HUES64 (cell line): ENCODE data around the gene AKAP9.
"Not testable (repeated sequence)": the region's sequence is repeated elsewhere in the genome, so short reads cannot be mapped to it uniquely, and the experiment has no call there.

ENCODE experiments used
- H3K27ac ChIP-seq: 2 replicates; pipeline ENCODE4 v1.7.0; 2013; ENCODE audit warnings: low read depth, low read length, inconsistent platforms
- H3K27me3 ChIP-seq: 2 replicates; pipeline ENCODE4 v1.6.1; 2013; ENCODE audit warnings: mild to moderate bottlenecking, low read length; ENCODE audit not compliant: insufficient read depth
- H3K36me3 ChIP-seq: 2 replicates; pipeline ENCODE4 v1.6.1; 2013; ENCODE audit warnings: mild to moderate bottlenecking, low read length; ENCODE audit not compliant: insufficient read depth
- H3K4me1 ChIP-seq: 2 replicates; pipeline ENCODE4 v1.6.1; 2013; ENCODE audit warnings: mild to moderate bottlenecking, low read length, moderate library complexity; ENCODE audit not compliant: insufficient read depth
- H3K4me3 ChIP-seq: 2 replicates; pipeline ENCODE4 v1.5.1; 2013; ENCODE audit warnings: mild to moderate bottlenecking, low read length, moderate library complexity
- H3K9ac ChIP-seq: 2 replicates; pipeline ENCODE4 v1.6.1; 2013; ENCODE audit warnings: mild to moderate bottlenecking, low read depth, low read length
- H3K9me3 ChIP-seq: 2 replicates; pipeline ENCODE4 v1.6.1; 2013; ENCODE audit warnings: low read depth, low read length; ENCODE audit not compliant: insufficient read depth
- whole genome bisulfite sequencing: fragments of 150-250, 120-280 bp; methylation state at CpG from one replicate; pipeline ENCODE4 v1.1.7; 2013; ENCODE audit warnings: missing lambda C conversion rate; 5-methylcytosine and 5-hydroxymethylcytosine counted together

Gene AKAP9

DNA sequence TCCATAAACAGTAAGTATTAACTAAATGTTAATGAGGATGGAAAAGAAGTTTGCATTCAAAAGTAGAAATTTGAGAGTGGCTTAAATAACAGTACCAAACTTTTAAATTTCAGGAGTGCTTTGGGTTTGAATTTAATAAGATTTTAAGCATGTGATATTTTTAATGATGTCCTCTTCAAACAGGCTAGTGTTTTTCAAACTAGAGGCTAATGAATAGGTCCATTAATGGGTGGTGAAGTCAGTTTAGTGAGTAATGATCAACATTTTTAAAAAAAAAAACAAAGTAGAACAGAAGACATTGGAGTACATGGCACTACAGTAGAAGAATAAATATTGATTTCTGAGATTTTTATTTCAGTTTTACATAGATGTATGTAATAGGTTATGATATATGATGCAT, 72.9 kb downstream of the AKAP9 start:
- Histone ChIP-seq H3K36me3 (peaks cover 70% of the 10 kb centered on the region), H3K4me3 (no peak overlapping the region)

GRCh38 chr7:92020636-92021035, 80.0 kb downstream of the AKAP9 start:
- Histone ChIP-seq H3K27ac (no peak overlapping the region), H3K9ac (no peak overlapping the region), H3K27me3 (no peaks in the 10 kb centered on the region), H3K9me3 (peaks cover 6% of the 10 kb centered on the region; the same call in 1 of the 2 replicates), H3K4me1 (no peaks in the 10 kb centered on the region), H3K36me3 (peaks cover 69% of the 10 kb centered on the region), H3K4me3 (no peak overlapping the region)

More for the DNA sequence above, 72.9 kb downstream of the AKAP9 start:
- no peaks in the 10 kb centered on the region for H3K4me1 ChIP-seq
- H3K9me3 ChIP-seq: peaks cover 15% of the 10 kb centered on the region; the same call in 1 of the 2 replicates
- H3K27me3 ChIP-seq: no peaks in the 10 kb centered on the region
- no peak overlapping the region for H3K27ac ChIP-seq
- no peak overlapping the region for H3K9ac ChIP-seq

DNA sequence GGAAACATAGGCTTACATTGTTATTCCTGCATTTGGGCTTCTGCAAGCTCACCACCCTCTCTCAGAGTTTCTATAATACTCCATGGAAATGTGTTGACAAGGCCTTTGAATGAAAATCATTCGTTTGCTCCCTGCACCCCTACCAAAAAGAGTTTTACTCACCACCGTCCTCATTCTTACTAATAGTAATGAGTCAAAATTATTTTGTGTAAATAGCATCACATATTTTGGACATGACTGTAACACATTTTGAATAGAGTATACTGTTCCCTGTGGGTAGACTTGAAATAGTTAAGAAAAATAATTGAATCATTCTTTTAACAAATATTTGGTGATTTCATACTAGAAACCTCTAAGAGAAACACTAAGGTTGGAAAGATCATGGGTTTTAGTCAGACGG, 84.6 kb downstream of the AKAP9 start:
- Histone ChIP-seq H3K4me1 (no peaks in the 10 kb centered on the region), H3K9me3 (peaks cover 14% of the 10 kb centered on the region), H3K27me3 (no peaks in the 10 kb centered on the region), H3K27ac (no peak overlapping the region), H3K4me3 (no peak overlapping the region), H3K36me3 (peaks cover 67% of the 10 kb centered on the region), H3K9ac (no peak overlapping the region)
- WGBS: no CpG with 5 or more reads among the region's 3 CpGs

DNA sequence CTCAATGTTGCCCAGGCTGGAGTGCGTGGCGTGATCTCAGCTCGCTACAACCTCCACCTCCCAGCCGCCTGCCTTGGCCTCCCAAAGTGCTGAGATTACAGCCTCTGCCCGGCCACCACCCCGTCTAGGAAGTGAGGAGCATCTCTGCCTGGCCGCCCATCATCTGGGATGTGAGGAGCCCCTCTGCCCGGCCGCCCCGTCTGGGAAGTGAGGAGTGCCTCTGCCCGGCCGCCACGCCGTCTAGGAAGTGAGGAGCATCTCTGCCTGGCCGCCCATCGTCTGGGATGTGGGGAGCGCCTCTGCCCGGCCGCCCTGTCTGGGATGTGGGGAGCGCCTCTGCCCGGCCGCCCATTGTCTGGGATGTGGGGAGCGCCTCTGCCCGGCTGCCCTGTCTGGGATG, 86.0 kb downstream of the AKAP9 start:
- H3K4me1 ChIP-seq, H3K27me3 ChIP-seq, H3K9ac ChIP-seq, H3K4me3 ChIP-seq, H3K27ac ChIP-seq: not testable (repeated sequence)
- 97% methylated on average over 24 of the region's 24 CpGs for WGBS
- peaks cover 79% of the 10 kb centered on the region for H3K36me3 ChIP-seq
- H3K9me3 ChIP-seq: peaks cover 14% of the 10 kb centered on the region

DNA sequence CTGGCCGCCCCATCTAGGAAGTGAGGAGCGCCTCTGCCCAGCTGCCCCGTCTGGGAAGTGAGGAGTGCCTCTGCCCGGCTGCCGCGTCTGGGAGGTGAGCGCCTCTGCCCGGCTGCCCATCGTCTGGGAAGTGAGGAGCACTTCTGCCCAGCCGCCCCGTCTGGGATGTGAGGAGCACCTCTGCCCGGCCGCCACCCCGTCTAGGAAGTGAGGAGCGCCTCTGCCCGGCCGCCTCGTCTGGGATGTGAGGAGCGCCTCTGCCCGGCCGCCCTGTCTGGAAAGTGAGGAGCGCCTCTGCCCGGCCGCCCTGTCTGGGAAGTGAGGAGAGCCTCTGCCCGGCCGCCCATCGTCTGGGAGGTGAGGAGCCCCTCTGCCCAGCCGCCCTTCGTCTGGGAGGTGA, 86.5 kb downstream of the AKAP9 start:
- Histone ChIP-seq H3K36me3 (peaks cover 79% of the 10 kb centered on the region), H3K9me3 (peaks cover 14% of the 10 kb centered on the region)
- H3K4me1 ChIP-seq, H3K27ac ChIP-seq, H3K9ac ChIP-seq, H3K27me3 ChIP-seq, H3K4me3 ChIP-seq: not testable (repeated sequence)
- WGBS: 97% methylated on average over 29 of the region's 29 CpGs

DNA sequence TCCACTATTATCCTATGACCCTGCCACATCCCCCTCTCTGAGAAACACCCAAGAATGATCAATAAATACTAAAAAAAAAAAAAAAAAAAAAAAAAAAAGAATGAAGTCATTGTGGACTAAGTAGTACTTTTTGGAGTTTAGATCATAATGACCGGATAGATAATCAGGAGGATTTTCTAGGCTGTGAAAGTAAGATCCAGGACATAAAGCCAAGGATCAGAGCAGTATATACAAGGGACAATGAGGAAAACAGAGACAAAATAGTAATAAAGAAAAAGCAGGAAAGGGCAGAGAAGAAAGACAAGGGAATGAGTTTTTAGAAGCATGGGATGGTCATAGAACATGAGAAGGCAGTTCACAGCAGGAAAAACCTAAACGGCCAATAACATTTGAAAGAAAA, 87.6 kb downstream of the AKAP9 start:
- peaks cover 14% of the 10 kb centered on the region for H3K9me3 ChIP-seq
- peaks cover 76% of the 10 kb centered on the region for H3K36me3 ChIP-seq
- H3K27ac ChIP-seq: no peak overlapping the region
- 94% methylated on average over 1 of the region's 2 CpGs for WGBS
- no peak overlapping the region for H3K4me3 ChIP-seq
- no peak overlapping the region for H3K9ac ChIP-seq
- H3K4me1 ChIP-seq: no peaks in the 10 kb centered on the region
- H3K27me3 ChIP-seq: no peaks in the 10 kb centered on the region

DNA sequence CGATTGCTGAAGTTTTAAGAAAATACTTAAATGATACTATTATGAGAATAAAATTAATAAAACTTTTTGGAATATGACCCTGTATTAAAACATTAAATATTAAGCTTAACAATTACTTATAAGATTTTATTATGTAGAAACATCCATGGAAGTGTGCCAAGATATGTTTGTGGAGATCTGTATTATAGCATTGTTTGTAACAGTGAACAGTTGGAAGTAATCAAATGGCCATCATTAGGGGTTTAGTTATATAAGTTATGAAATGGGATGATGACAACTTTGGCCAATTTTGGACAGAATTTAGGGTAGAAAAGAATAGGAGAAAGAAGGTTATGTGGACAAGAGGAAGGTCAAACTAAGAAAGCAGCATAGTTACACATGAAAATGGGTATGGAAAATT, 88.0 kb downstream of the AKAP9 start:
- Histone ChIP-seq H3K4me3 (no peak overlapping the region), H3K27ac (no peak overlapping the region), H3K27me3 (no peaks in the 10 kb centered on the region), H3K36me3 (peaks cover 73% of the 10 kb centered on the region), H3K9me3 (peaks cover 14% of the 10 kb centered on the region), H3K9ac (no peak overlapping the region), H3K4me1 (no peaks in the 10 kb centered on the region)
- no CpG with 5 or more reads among the region's 1 CpG for WGBS

DNA sequence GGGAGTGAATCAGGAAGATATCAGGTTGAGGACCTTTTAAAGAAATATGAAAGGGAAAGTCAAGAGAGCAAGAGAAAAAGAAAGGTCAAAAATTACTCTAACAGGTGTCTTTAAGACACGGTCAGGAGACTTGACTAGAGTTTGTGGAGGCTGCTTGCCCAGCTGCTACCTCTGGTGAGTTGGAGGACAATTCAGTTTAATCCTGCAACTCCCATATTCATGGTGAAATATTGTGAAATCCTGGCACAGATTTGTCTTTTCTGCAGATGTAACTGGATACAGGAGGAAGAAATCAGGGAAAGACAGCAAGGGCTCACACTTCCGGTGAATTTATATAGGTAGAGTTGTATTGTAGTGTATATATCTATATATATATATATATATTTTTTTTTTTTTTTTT, 93.5 kb downstream of the AKAP9 start:
- Histone ChIP-seq H3K27me3 (no peaks in the 10 kb centered on the region), H3K4me3 (no peak overlapping the region), H3K4me1 (peaks cover 9% of the 10 kb centered on the region), H3K9ac (no peak overlapping the region), H3K27ac (no peak overlapping the region), H3K36me3 (peaks cover 46% of the 10 kb centered on the region), H3K9me3 (no peaks in the 10 kb centered on the region)
- 95% methylated on average over 1 of the region's 2 CpGs for WGBS

- H3K36me3 ChIP-seq: peaks cover 40% of the 10 kb centered on the region
These were observed 94.9 kb downstream of the AKAP9 start for GRCh38 chr7:92035576-92035975.

DNA sequence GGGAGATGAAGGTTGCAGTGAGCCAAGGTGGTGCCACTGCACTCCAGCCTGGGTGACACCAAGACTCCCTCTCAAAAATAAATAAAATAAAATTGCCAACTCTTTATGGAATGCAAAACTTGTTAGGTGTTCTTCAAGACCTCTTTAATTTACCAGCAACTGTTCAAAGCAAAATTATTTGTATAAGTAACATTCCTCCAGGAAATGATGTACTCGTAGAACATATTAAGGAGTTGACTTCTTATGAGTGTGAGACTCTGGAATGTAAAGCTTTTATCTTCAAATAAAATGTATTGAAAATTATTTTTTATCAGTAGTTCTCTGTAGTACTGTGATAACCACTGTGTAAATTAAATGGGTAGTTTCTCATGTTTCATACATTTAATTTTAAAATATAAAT, 99.2 kb downstream of the AKAP9 start:
- no CpG with 5 or more reads among the region's 1 CpG for WGBS
- Histone ChIP-seq H3K27me3 (no peaks in the 10 kb centered on the region), H3K27ac (no peak overlapping the region), H3K4me1 (peaks cover 9% of the 10 kb centered on the region), H3K9me3 (no peaks in the 10 kb centered on the region), H3K9ac (no peak overlapping the region), H3K4me3 (no peak overlapping the region), H3K36me3 (peaks cover 53% of the 10 kb centered on the region)

More at GRCh38 chr7:92035576-92035975, 94.9 kb downstream of the AKAP9 start:
- WGBS: no CpG with 5 or more reads among the region's 1 CpG
- Histone ChIP-seq H3K27me3 (no peaks in the 10 kb centered on the region), H3K9me3 (no peaks in the 10 kb centered on the region), H3K4me3 (no peak overlapping the region), H3K9ac (no peak overlapping the region), H3K27ac (no peak overlapping the region), H3K4me1 (peaks cover 9% of the 10 kb centered on the region)

DNA sequence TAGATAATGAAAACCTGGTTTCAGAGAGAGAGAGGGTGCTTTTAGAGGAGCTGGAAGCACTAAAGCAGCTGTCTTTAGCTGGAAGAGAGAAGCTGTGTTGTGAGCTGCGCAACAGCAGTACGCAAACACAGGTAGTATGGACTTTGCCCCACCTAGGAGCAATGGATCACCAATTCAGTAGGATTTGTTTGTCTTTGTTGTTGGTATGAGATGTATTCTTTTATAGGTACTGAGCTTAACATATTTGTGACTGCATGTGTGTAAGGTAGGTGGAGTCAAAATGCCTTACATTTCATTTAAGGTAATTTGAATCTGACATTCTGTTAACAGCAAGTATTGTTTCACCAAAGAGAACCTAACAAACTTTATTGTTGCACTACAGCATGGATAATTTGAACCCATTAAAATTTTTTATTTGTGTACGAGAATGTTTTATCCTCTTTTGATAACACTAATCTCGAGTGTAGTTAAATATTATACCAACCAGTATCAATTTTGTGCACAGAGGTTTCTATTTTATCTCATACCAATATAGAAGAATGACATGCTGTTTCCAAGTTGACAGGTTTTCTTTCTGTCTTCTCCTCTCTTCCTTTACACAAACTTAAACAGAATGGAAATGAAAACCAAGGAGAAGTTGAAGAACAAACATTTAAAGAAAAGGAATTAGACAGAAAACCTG, 101.5 kb downstream of the AKAP9 start:
- H3K4me3 ChIP-seq: no peak overlapping the region
- no peaks in the 10 kb centered on the region for H3K9me3 ChIP-seq
- H3K4me1 ChIP-seq: no peaks in the 10 kb centered on the region
- H3K27ac ChIP-seq: no peak overlapping the region
- no peak overlapping the region for H3K9ac ChIP-seq
- 94% methylated on average over 2 of the region's 4 CpGs for whole genome bisulfite sequencing
- no peaks in the 10 kb centered on the region for H3K27me3 ChIP-seq
- peaks cover 72% of the 10 kb centered on the region for H3K36me3 ChIP-seq

GRCh38 chr7:92043098-92043497, 102.4 kb downstream of the AKAP9 start:
- Histone ChIP-seq H3K4me1 (no peaks in the 10 kb centered on the region), H3K36me3 (peaks cover 78% of the 10 kb centered on the region), H3K9me3 (no peaks in the 10 kb centered on the region), H3K27me3 (no peaks in the 10 kb centered on the region), H3K4me3 (no peak overlapping the region), H3K27ac (no peak overlapping the region), H3K9ac (no peak overlapping the region)
- 75% methylated on average over 1 of the region's 2 CpGs for WGBS
